Lower leg skin (tissue), 3 donors: ENCODE data around the gene JMJD7.

ENCODE experiments used
- CTCF ChIP-seq, 3 donors: fragments of 450-650 bp; IDR thresholded peaks; one replicate each; pipeline ENCODE4 v1.5.1; 2016; ENCODE audit warnings: antibody characterized with exemption in 3 of 3, mild to moderate bottlenecking in 3 of 3, moderate library complexity in 2 of 3
- POLR2A ChIP-seq, 2 donors: fragments of 450-650 bp; IDR thresholded peaks; one replicate each; pipeline ENCODE4 v1.6.1; 2016 to 2017; ENCODE audit warnings: antibody characterized with exemption in 2 of 2, mild to moderate bottlenecking in 1 of 2, moderate library complexity in 1 of 2

DNA sequence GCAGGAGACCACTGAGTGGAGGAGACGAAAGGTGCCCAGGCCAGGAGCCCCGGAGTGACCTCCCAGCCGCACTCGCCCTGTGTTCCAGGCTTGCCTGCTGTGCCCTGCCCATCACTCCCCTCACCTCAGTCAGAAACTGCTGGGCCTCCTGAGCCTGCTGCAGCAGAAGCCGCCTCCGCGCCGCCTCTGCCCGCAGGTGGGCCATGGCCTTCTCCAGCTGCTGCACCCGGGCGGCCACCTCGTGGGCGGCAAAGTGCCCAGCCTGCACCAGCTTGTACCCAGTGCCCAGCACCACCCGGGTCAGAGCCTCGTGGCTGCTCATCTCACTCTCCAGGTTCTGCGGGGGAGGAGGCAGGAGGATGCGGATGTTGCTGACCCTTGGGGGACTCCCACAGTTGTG, 28.4 kb downstream of the JMJD7 start:
- no peak for TF ChIP-seq CTCF (IDR thresholded peaks at IDR 0.05)
- TF ChIP-seq POLR2A (IDR thresholded peaks at IDR 0.05), result no peak
